Chondrocyte (in vitro differentiated cells): ENCODE data around the gene LTBP3. TPM values are rescaled to one million over a fixed set of nuclear protein-coding genes. Genes with fewer than 3 reads are reported as not detected.

Experiments
- DNase-seq: peaks from one replicate; pipeline ENCODE4 v3.0.0; 2021; ENCODE audit warnings: mixed read lengths, low spot score
- H3K27ac Mint-ChIP-seq: one replicate; pipeline ENCODE4 v1.8.0; 2021; ENCODE audit warnings: mild to moderate bottlenecking, moderate library complexity, mixed read lengths; ENCODE audit not compliant: unreplicated experiment
- H3K27me3 Mint-ChIP-seq: 2 replicates; pipeline ENCODE4 v1.8.0; 2021; ENCODE audit warnings: low read depth, mixed read lengths
- H3K36me3 Mint-ChIP-seq: 2 replicates; pipeline ENCODE4 v1.8.0; 2021; ENCODE audit warnings: low read depth, mixed read lengths
- H3K4me1 Mint-ChIP-seq: 2 replicates; pipeline ENCODE4 v1.8.0; 2021; ENCODE audit warnings: low read depth, mild to moderate bottlenecking, mixed read lengths
- H3K4me3 Mint-ChIP-seq: one replicate; pipeline ENCODE4 v1.8.0; 2021; ENCODE audit warnings: mild to moderate bottlenecking, moderate library complexity, mixed read lengths; ENCODE audit not compliant: unreplicated experiment
- H3K9me3 Mint-ChIP-seq: 2 replicates; pipeline ENCODE4 v1.8.0; 2021; ENCODE audit warnings: low read depth, mixed read lengths
- CTCF ChIP-seq: fragments of 200-600 bp; sonication (generic); IDR thresholded peaks from 2 replicates; pipeline ENCODE4 v1.5.0; 2021; ENCODE audit warnings: antibody characterized with exemption, mild to moderate bottlenecking, moderate library complexity
- total RNA-seq: library from RNA; stranded (reverse); gene quantifications from 3 replicates; pipeline ENCODE4 v1.2.1, GENCODE V29; 2021

Gene LTBP3
- total RNA-seq, 1 donor from 2014 or later: 271 TPM

GRCh38 chr11:65574109-65574810 is 16.1 kb upstream of the LTBP3 start:
- TF ChIP-seq CTCF: peak; percentile 97
- DNase-seq: no peak
- Mint-ChIP-seq H3K4me1 (peaks cover 71% of the 10 kb centered on the region), H3K27me3 (no peaks in the 10 kb centered on the region), H3K4me3 (peak overlapping the region; percentile 74), H3K9me3 (no peaks in the 10 kb centered on the region), H3K27ac (peak overlapping the region; percentile 91), H3K36me3 (peaks cover 4% of the 10 kb centered on the region)

- Mint-ChIP-seq H3K4me3 (peak overlapping the region; percentile 74), H3K27ac (peak overlapping the region; percentile 87), H3K4me1 (peaks cover 76% of the 10 kb centered on the region), H3K27me3 (no peaks in the 10 kb centered on the region), H3K36me3 (peaks cover 4% of the 10 kb centered on the region), H3K9me3 (no peaks in the 10 kb centered on the region)
- TF ChIP-seq CTCF: no peak
- no peak for DNase-seq
Observed at GRCh38 chr11:65573391-65574079, 15.4 kb upstream of the LTBP3 start.

- Mint-ChIP-seq H3K36me3 (peaks cover 7% of the 10 kb centered on the region), H3K4me1 (peaks cover 71% of the 10 kb centered on the region), H3K4me3 (peak within 1 kb of the TSS; percentile 99), H3K27me3 (no peaks in the 10 kb centered on the region), H3K27ac (peak within 1 kb of the TSS; percentile 98), H3K9me3 (no peaks in the 10 kb centered on the region)
- TF ChIP-seq CTCF: no peak
- DNase-seq: no peak
Observed at GRCh38 chr11:65572356-65573051, 14.3 kb upstream of the LTBP3 start, which contains the start of gene FAM89B. Gene FAM89B, plus strand, starts transcription at chr11:65572538. Its CDS starts 132 bp downstream, at chr11:65572670.

GRCh38 chr11:65571940-65572339 is 13.8 kb upstream of the LTBP3 start:
- Mint-ChIP-seq H3K27ac (peak overlapping the region; percentile 98), H3K36me3 (peaks cover 7% of the 10 kb centered on the region), H3K9me3 (no peaks in the 10 kb centered on the region), H3K4me3 (peak overlapping the region; percentile 99), H3K27me3 (no peaks in the 10 kb centered on the region), H3K4me1 (peaks cover 68% of the 10 kb centered on the region)
- peak; percentile 75 for TF ChIP-seq CTCF
- DNase-seq: no peak

- peaks cover 68% of the 10 kb centered on the region for H3K4me1 Mint-ChIP-seq
- H3K27ac Mint-ChIP-seq: peak overlapping the region; percentile 98
- peak overlapping the region; percentile 99 for H3K4me3 Mint-ChIP-seq
- TF ChIP-seq CTCF: no peak
- H3K9me3 Mint-ChIP-seq: no peaks in the 10 kb centered on the region
- peaks cover 7% of the 10 kb centered on the region for H3K36me3 Mint-ChIP-seq
- no peak for DNase-seq
- no peaks in the 10 kb centered on the region for H3K27me3 Mint-ChIP-seq
Observed at GRCh38 chr11:65571420-65571819, 13.3 kb upstream of the LTBP3 start.
